Measurements from ENCODE around the gene MKNK2.
A peak's percentile ranks its signal among the peaks of the same experiment; 100 is the strongest.
"Not testable (repeated sequence)": the region's sequence is repeated elsewhere in the genome, so short reads cannot be mapped to it uniquely, and the experiment has no call there.

Gene MKNK2

DNA sequence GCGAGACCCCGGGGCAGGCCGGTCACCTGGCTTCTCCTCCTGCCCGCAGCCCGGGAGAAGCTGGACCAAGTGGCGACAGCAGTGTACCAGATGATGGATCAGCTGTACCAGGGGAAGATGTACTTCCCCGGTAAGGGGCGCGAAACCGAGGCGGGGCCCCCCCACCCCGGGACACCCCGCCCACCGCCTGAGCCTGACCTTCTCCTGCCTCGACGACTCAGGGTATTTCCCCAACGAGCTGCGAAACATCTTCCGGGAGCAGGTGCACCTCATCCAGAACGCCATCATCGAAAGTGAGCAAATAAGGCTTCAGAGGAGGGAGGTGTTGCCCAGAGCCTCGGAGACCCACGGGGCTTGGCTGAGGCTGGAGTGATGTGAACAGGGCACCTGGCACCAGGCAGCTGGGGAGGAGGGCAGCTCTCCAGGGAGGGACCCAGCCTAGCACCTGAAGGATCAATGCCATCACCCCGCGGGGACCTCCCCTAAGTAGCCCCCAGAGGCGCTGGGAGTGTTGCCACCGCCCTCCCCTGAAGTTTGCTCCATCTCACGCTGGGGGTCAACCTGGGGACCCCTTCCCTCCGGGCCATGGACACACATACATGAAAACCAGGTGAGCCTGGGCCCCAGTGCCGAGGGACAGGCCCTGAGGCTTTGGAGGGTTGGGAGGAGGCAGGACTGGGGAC lies 46.3 kb upstream of the MKNK2 start:
- DNase-seq: no peak
- peak overlapping the region; percentile 80 for H3K4me3 Mint-ChIP-seq
- H3K36me3 Mint-ChIP-seq (ENCODE audit: low read depth): peaks cover 10% of the 10 kb centered on the region
- TF ChIP-seq, protein P1, sequence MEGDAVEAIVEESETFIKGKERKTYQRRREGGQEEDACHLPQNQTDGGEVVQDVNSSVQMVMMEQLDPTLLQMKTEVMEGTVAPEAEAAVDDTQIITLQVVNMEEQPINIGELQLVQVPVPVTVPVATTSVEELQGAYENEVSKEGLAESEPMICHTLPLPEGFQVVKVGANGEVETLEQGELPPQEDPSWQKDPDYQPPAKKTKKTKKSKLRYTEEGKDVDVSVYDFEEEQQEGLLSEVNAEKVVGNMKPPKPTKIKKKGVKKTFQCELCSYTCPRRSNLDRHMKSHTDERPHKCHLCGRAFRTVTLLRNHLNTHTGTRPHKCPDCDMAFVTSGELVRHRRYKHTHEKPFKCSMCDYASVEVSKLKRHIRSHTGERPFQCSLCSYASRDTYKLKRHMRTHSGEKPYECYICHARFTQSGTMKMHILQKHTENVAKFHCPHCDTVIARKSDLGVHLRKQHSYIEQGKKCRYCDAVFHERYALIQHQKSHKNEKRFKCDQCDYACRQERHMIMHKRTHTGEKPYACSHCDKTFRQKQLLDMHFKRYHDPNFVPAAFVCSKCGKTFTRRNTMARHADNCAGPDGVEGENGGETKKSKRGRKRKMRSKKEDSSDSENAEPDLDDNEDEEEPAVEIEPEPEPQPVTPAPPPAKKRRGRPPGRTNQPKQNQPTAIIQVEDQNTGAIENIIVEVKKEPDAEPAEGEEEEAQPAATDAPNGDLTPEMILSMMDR (IDR thresholded peaks at IDR 0.05): no peak
- H3K9me3 Mint-ChIP-seq: no peaks in the 10 kb centered on the region
- H3K4me1 Mint-ChIP-seq: peaks cover 32% of the 10 kb centered on the region
- no peak overlapping the region for H3K27ac Mint-ChIP-seq
- H3K27me3 Mint-ChIP-seq (ENCODE audit: low read depth, poor library complexity): no peaks in the 10 kb centered on the region

- TF ChIP-seq, protein P1 (IDR thresholded peaks at IDR 0.05): peak; percentile 13
- Mint-ChIP-seq H3K4me3 (peak within 1 kb of the TSS; percentile 89), H3K4me1 (peaks cover 32% of the 10 kb centered on the region), H3K27ac (peak within 1 kb of the TSS; percentile 96), H3K36me3 (ENCODE audit: low read depth) (peaks cover 4% of the 10 kb centered on the region), H3K9me3 (no peaks in the 10 kb centered on the region), H3K27me3 (ENCODE audit: low read depth, poor library complexity) (no peaks in the 10 kb centered on the region)
- DNase-seq: peak; percentile 100
These were observed 45.6 kb upstream of the MKNK2 start, which contains the start of gene IZUMO4 for GRCh38 chr19:2096480-2097202. Gene IZUMO4, plus strand, starts transcription at chr19:2096915. Its CDS starts 31 bp downstream, at chr19:2096946.

DNA sequence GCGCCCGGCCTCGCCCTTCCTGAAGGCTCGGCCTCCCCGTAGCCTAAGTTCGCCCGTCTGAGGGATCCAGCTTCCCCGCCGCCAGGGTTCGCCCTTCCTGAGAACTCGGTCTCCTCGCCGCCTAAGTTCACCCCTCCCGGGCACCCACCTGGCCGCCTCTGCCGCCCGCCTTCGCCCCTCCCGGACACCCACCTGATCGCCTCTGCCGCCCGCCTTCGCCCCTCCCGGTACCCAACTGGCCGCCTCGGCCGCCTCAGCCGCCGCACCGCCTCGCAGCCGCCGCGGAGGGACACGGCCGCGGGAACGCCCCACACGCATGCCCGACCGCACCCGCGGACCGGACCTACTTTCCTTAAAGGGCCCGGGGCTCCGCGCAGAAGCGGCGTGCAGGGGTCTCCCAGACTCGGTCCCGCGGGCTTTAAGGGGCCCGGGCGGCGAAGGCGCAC lies 45.0 kb upstream of the MKNK2 start, which contains the start of gene MOB3A:
Gene MOB3A (minus strand): TSS at position 293 of the 446 bp plus-strand sequence. CDS start 17,766 bp downstream, outside the sequence.
- peak within 1 kb of the TSS; percentile 96 for H3K27ac Mint-ChIP-seq
- H3K27me3 Mint-ChIP-seq (ENCODE audit: low read depth, poor library complexity): no peaks in the 10 kb centered on the region
- H3K36me3 Mint-ChIP-seq (ENCODE audit: low read depth): peaks cover 4% of the 10 kb centered on the region
- no peak for DNase-seq
- TF ChIP-seq, protein P1 (IDR thresholded peaks at IDR 0.05): peak; percentile 15
- H3K4me3 Mint-ChIP-seq: peak within 1 kb of the TSS; percentile 89
- H3K9me3 Mint-ChIP-seq: no peaks in the 10 kb centered on the region
- peaks cover 34% of the 10 kb centered on the region for H3K4me1 Mint-ChIP-seq

DNA sequence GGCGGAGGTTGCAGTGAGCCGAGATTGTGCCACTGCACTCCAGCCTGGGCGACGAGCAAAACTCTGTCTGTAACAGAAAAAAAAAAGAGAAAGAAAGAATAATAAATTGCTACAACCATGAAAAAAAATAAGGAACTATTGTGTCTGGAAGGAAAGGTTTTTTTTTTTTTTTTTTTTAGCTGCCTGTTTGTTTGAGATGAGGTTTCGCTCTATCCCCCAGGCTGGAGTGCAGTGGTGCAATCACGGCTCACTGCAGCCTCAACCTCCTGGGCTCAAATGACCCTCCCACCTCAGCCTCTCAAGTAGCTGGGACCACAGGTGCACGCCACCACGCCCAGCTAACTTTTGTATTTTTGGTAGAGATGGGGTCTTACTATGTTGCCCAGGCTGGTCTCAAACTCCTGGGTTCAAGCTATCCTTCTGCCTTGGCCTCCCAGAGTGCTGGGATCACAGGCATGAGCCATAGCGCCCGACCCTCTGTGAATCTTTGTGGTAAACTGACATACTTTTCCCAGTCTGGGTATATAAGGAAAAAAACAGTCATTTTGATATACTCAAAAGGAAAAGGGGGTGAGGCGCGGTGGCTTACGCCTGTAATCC lies 41.0 kb upstream of the MKNK2 start:
- not testable (repeated sequence) for H3K27me3 Mint-ChIP-seq (ENCODE audit: low read depth, poor library complexity); H3K4me3 Mint-ChIP-seq; H3K9me3 Mint-ChIP-seq; DNase-seq; H3K27ac Mint-ChIP-seq; H3K36me3 Mint-ChIP-seq (ENCODE audit: low read depth)
- peaks cover 62% of the 10 kb centered on the region for H3K4me1 Mint-ChIP-seq

- H3K9me3 Mint-ChIP-seq: no peaks in the 10 kb centered on the region
- peaks cover 60% of the 10 kb centered on the region for H3K4me1 Mint-ChIP-seq
- H3K36me3 Mint-ChIP-seq (ENCODE audit: low read depth): peaks cover 5% of the 10 kb centered on the region
- H3K4me3 Mint-ChIP-seq: no peak overlapping the region
- H3K27me3 Mint-ChIP-seq (ENCODE audit: low read depth, poor library complexity): no peaks in the 10 kb centered on the region
- H3K27ac Mint-ChIP-seq: no peak overlapping the region
- TF ChIP-seq, protein P1 (IDR thresholded peaks at IDR 0.05): no peak
- no peak for DNase-seq
These were observed 38.6 kb upstream of the MKNK2 start for GRCh38 chr19:2089727-2090053.

- Mint-ChIP-seq H3K27me3 (ENCODE audit: low read depth, poor library complexity) (no peaks in the 10 kb centered on the region), H3K4me3 (no peak overlapping the region), H3K36me3 (ENCODE audit: low read depth) (peaks cover 5% of the 10 kb centered on the region), H3K9me3 (no peaks in the 10 kb centered on the region), H3K27ac (peak overlapping the region; percentile 96), H3K4me1 (peaks cover 56% of the 10 kb centered on the region)
- TF ChIP-seq, protein P1 (IDR thresholded peaks at IDR 0.05): no peak
- no peak for DNase-seq
These were observed 38.1 kb upstream of the MKNK2 start for GRCh38 chr19:2089001-2089711.

All from nephron progenitor cell (in vitro differentiated cells).